ENCODE results near the gene NAV3. TPM values are rescaled to one million over a fixed set of nuclear protein-coding genes. Genes with fewer than 3 reads are reported as not detected.

The NAV3 gene
- total RNA-seq, 1 experiment from 2014 or later, result 3.0 TPM

DNA sequence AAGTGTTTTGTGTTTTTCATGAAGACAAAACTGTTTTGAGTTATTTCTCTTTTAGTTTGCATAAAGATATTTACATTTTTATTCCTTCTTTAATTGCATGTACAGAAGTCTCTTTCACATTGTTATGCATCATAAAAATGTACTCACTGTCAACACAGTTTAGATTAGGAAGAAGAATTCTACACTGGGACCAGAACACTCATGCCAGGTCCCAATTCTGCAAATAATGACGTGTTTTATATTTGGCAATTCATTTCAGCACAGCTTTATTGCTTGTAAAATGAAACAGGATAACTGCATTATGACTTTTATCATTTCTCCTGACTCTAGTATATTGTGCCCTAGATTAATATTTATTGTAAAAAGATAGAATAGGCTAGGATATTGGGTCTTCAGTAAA is 369.2 kb downstream of the NAV3 start:
- Histone ChIP-seq H2AFZ (ENCODE audit: low read length) (no peak overlapping the region), H3K23ac (ENCODE audit: insufficient read length, low read depth, low read length) (no peak overlapping the region), H2BK15ac (ENCODE audit: low read depth, low read length) (no peak overlapping the region), H3K4me1 (ENCODE audit: insufficient read depth, low read length) (no peaks in the 10 kb centered on the region), H4K8ac (replicated peaks; ENCODE audit: insufficient read length, low read depth, low read length) (no peak overlapping the region), H4K20me1 (ENCODE audit: control insufficient read depth, insufficient read depth, insufficient read length) (no peaks in the 10 kb centered on the region), H3K18ac (ENCODE audit: insufficient read length, low read depth, low read length) (no peak overlapping the region), H3K9ac (ENCODE audit: extremely low read depth, insufficient read length, low read length) (no peak overlapping the region), H3K79me2 (ENCODE audit: insufficient read depth, low read length) (no peaks in the 10 kb centered on the region), H3K23me2 (ENCODE audit: insufficient read length, low read depth, low read length, poor library complexity, severe bottlenecking) (no peaks in the 10 kb centered on the region), H3K14ac (ENCODE audit: insufficient read depth, low read length) (no peak overlapping the region), H2BK5ac (ENCODE audit: insufficient read length, low read length) (no peak overlapping the region), H2BK20ac (ENCODE audit: low read depth, low read length, poor library complexity, severe bottlenecking) (no peak overlapping the region), H3K27ac (ENCODE audit: insufficient read length, low read depth, low read length) (no peak overlapping the region), H3K27me3 (ENCODE audit: insufficient read depth, low read length) (no peaks in the 10 kb centered on the region), H3K79me1 (ENCODE audit: insufficient read depth, low read depth, low read length, poor library complexity, severe bottlenecking) (no peaks in the 10 kb centered on the region), H3K4ac (ENCODE audit: low read depth, low read length) (no peak overlapping the region), H4K91ac (ENCODE audit: insufficient read length, low read depth, low read length) (no peak overlapping the region), H3K4me2 (ENCODE audit: insufficient read depth, insufficient read length, low read length) (no peak overlapping the region), H3K9me3 (ENCODE audit: control insufficient read depth, low read depth, low read length) (no peaks in the 10 kb centered on the region), H2BK12ac (ENCODE audit: insufficient read length, low read depth, low read length) (no peak overlapping the region), H2BK120ac (ENCODE audit: low read depth, low read length, poor library complexity, severe bottlenecking) (no peak overlapping the region), H3T11ph (ENCODE audit: low read length) (no peak overlapping the region), H4K5ac (ENCODE audit: insufficient read length, low read depth, low read length) (no peak overlapping the region), H3K56ac (ENCODE audit: insufficient read length, low read depth, low read length) (no peak overlapping the region), H2AK5ac (ENCODE audit: insufficient read length, low read length) (no peak overlapping the region)
- TF ChIP-seq CTCF (conservative IDR thresholded peaks at IDR 0.05), result no peak
- Mint-ChIP-seq H3K27me3 (ENCODE audit: low read depth) (no peaks in the 10 kb centered on the region), H3K9me3 (no peaks in the 10 kb centered on the region), H3K4me3 (no peak overlapping the region), H3K4me1 (peaks cover 2 to 3% of the 10 kb centered on the region in 2 experiments; a peak in 2 of 4 replicates), H3K36me3 (ENCODE audit: insufficient read depth in 1 of 3, low read depth in 3 of 3) (no peaks in the 10 kb centered on the region), H3K27ac (no peak overlapping the region)
- DNase-seq, result no peak
- no CpG with 5 or more reads among the region's 1 CpG for WGBS (ENCODE audit: extremely low coverage, insufficient read length, low lambda C conversion rate)
